ENCODE results near the gene AGBL4. TPM values are rescaled to one million over a fixed set of nuclear protein-coding genes. Genes with fewer than 3 reads are reported as not detected.

The AGBL4 gene
- total RNA-seq, 1 donor from 2014 or later: 0.39 TPM

- no peak for DNase-seq (ENCODE audit: extremely low spot score, unreplicated experiment)
- no peak overlapping the region for H3K4me3 Mint-ChIP-seq
- H3K27me3 Mint-ChIP-seq: peaks cover 49% of the 10 kb centered on the region
- no peaks in the 10 kb centered on the region for H3K36me3 Mint-ChIP-seq
- H3K9me3 Mint-ChIP-seq: no peaks in the 10 kb centered on the region
- H3K4me1 Mint-ChIP-seq (ENCODE audit: unreplicated experiment): no peaks in the 10 kb centered on the region
- TF ChIP-seq CTCF (conservative IDR thresholded peaks at IDR 0.05): no peak
- no peak overlapping the region for H3K27ac Mint-ChIP-seq
Measured at GRCh38 chr1:48643193-48643592, 1380.6 kb downstream of the AGBL4 start.

GRCh38 chr1:48640836-48641492 lies 1382.8 kb downstream of the AGBL4 start:
- Mint-ChIP-seq H3K27ac (no peak overlapping the region), H3K4me3 (no peak overlapping the region), H3K36me3 (no peaks in the 10 kb centered on the region), H3K9me3 (no peaks in the 10 kb centered on the region), H3K27me3 (peaks cover 54% of the 10 kb centered on the region), H3K4me1 (ENCODE audit: unreplicated experiment) (no peaks in the 10 kb centered on the region)
- DNase-seq (ENCODE audit: extremely low spot score, unreplicated experiment): no peak
- no peak for TF ChIP-seq CTCF (conservative IDR thresholded peaks at IDR 0.05)

GRCh38 chr1:48629867-48630266 lies 1393.9 kb downstream of the AGBL4 start:
- H3K4me1 Mint-ChIP-seq (ENCODE audit: unreplicated experiment): peaks cover 9% of the 10 kb centered on the region
- no peak overlapping the region for H3K27ac Mint-ChIP-seq
- no peak for DNase-seq (ENCODE audit: extremely low spot score, unreplicated experiment)
- H3K36me3 Mint-ChIP-seq: no peaks in the 10 kb centered on the region
- H3K9me3 Mint-ChIP-seq: no peaks in the 10 kb centered on the region
- no peak overlapping the region for H3K4me3 Mint-ChIP-seq
- TF ChIP-seq CTCF (conservative IDR thresholded peaks at IDR 0.05): no peak
- H3K27me3 Mint-ChIP-seq: peaks cover 45% of the 10 kb centered on the region

GRCh38 chr1:48627486-48627885 lies 1396.3 kb downstream of the AGBL4 start:
- no peak for TF ChIP-seq CTCF (conservative IDR thresholded peaks at IDR 0.05)
- Mint-ChIP-seq H3K9me3 (no peaks in the 10 kb centered on the region), H3K27ac (no peak overlapping the region), H3K27me3 (peaks cover 50% of the 10 kb centered on the region), H3K4me1 (ENCODE audit: unreplicated experiment) (peaks cover 9% of the 10 kb centered on the region), H3K36me3 (no peaks in the 10 kb centered on the region), H3K4me3 (no peak overlapping the region)
- DNase-seq (ENCODE audit: extremely low spot score, unreplicated experiment): no peak

GRCh38 chr1:48619539-48619938 lies 1404.2 kb downstream of the AGBL4 start:
- TF ChIP-seq CTCF (conservative IDR thresholded peaks at IDR 0.05): no peak
- Mint-ChIP-seq H3K9me3 (no peaks in the 10 kb centered on the region), H3K36me3 (no peaks in the 10 kb centered on the region), H3K4me3 (no peak overlapping the region), H3K4me1 (ENCODE audit: unreplicated experiment) (peaks cover 8% of the 10 kb centered on the region), H3K27ac (no peak overlapping the region), H3K27me3 (peaks cover 28% of the 10 kb centered on the region)
- DNase-seq (ENCODE audit: extremely low spot score, unreplicated experiment): no peak
